Testis (tissue), 5 donors: ENCODE data around the gene WNK4. TPM values are rescaled to one million over a fixed set of nuclear protein-coding genes. Genes with fewer than 3 reads are reported as not detected.
A peak's percentile ranks its signal among the peaks of the same experiment; 100 is the strongest.
"Not testable (repeated sequence)": the region's sequence is repeated elsewhere in the genome, so short reads cannot be mapped to it uniquely, and the experiment has no call there.

Experiments
- DNase-seq: peaks from one replicate; pipeline ENCODE4 v3.0.0-alpha.2; 2019
- H3K27ac ChIP-seq, 2 donors: fragments of 200-600 bp; sonication (generic); one replicate each; pipeline ENCODE4 v1.5.1; 2019
- H3K27me3 ChIP-seq: fragments of 200-600 bp; sonication (generic); one replicate; pipeline ENCODE4 v1.5.1; 2019
- H3K36me3 ChIP-seq: fragments of 200-600 bp; sonication (generic); one replicate; pipeline ENCODE4 v1.5.1; 2017; ENCODE audit warnings: low read depth; ENCODE audit errors: missing control alignments
- H3K4me1 ChIP-seq: fragments of 200-600 bp; sonication (generic); one replicate; pipeline ENCODE4 v1.5.1; 2019
- H3K4me3 ChIP-seq, 2 donors: fragments of 200-600 bp; sonication (generic); one replicate each; pipeline ENCODE4 v1.5.1; 2017 to 2019
- H3K9me3 ChIP-seq: fragments of 200-600 bp; sonication (generic); one replicate; pipeline ENCODE4 v1.5.1; 2017
- POLR2A ChIP-seq: fragments of 450-650 bp; IDR thresholded peaks from one replicate; pipeline ENCODE4 v1.6.1; 2017; ENCODE audit warnings: antibody characterized with exemption, mild to moderate bottlenecking, moderate library complexity
- WGBS, 2 donors: methylation state at CpG; one replicate each; pipeline ENCODE4 v1.1.5; 2018; 5-methylcytosine and 5-hydroxymethylcytosine counted together
- intact Hi-C: fragments of 100-400 bp; cut with DNase I; formaldehyde crosslinking; loops from one replicate; pipeline ENCODE4 v1.15.1; 2023; ENCODE audit warnings: low total_unique reads
- long read RNA-seq, 2 donors: transcript quantifications; one replicate each; lab custom pipeline, GENCODE V29; 2026
- polyA plus RNA-seq: library from polyadenylated mRNA; stranded (reverse); fragments of 350-450 nt; fragmentation: Illumina TruSeq; extraction: RNeasy Lipid Tissue Mini Kit (QIAGEN cat#74804); gene quantifications from one replicate; pipeline ENCODE4 v1.2.3, GENCODE V29; 2014; ENCODE audit warnings: low read depth, low replicate concordance; ENCODE audit not compliant: insufficient read depth
- total RNA-seq, 2 donors: library from RNA; depleted of rRNA; stranded (reverse); fragments of >200 nt; gene quantifications; one replicate each; pipeline ENCODE4 v1.2.3, GENCODE V29; 2016
- TF ChIP-seq, protein P1 (sequence below), 3 experiments: fragments of 450-650 bp in 2 of 3; fragments of 200-600 bp in 1 of 3; sonication (generic) in 1 of 3; IDR thresholded peaks; one replicate each; pipeline ENCODE4 v1.5.1; 2016 to 2019; ENCODE audit warnings: antibody characterized with exemption in 3 of 3, mild to moderate bottlenecking in 2 of 3, moderate library complexity in 1 of 3

The WNK4 gene
- total RNA-seq (1 to 10 TPM; 1.4 to 2.3 TPM), polyA plus RNA-seq (2.8 TPM)
- long read RNA-seq, donor 1, partial matches to known transcripts, result 20 of 20 reads
- long read RNA-seq, donor 1, other reads (novel, unspliced or antisense), result 0 of 20 reads
- long read RNA-seq, donor 2, result 0 reads

DNA sequence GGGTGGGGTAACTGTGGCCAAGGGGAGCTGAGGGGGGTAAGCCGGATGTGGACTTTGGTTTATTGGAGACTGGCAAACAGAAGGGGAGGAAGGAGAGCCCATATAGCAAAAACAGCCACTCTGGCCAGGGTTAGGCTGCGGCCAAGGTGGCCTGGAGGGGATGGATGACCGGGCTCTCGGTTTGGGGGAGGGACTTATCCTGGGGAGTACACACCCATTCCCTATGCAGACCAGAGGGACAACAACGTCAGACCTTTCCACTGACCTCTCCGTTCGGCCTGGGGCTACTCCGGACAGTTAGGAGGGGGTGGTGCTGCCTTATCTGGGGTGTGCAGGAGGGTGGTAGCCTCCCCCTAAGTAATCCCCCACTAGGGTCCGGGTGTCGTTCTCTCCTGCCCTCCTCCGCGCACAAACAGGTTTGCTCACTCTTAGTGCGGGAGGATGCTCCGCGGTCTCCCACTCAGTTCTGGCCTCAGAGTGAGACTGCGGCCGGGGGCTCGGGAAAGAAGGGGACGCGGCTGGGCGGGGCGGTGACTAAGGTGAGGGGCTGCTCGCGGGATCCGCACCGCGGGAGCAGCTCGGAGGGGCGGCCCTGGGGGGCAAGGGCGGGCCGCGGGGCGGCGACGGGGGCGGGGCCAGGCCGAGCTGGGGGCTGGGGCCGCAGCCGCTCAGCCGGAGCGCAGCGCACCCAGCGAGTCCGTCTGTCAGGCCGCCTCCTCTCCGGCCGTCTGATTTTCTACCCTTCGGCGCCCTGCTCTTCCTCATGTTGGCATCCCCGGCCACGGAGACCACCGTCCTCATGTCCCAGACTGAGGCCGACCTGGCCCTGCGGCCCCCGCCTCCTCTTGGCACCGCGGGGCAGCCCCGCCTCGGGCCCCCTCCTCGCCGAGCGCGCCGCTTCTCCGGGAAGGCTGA lies at the start of gene WNK4:
WNK4 (plus strand) TSS at position 675 of the 915 bp plus-strand sequence; CDS start at position 764, 89 bp downstream.
- Histone ChIP-seq H3K4me3 (peak within 1 kb of the TSS; percentile 32 to 43), H3K27me3 (no peaks in the 10 kb centered on the region), H3K36me3 (no peaks in the 10 kb centered on the region), H3K9me3 (no peaks in the 10 kb centered on the region), H3K4me1 (no peaks in the 10 kb centered on the region), H3K27ac (no peak within 1 kb of the TSS)
- WGBS, 2 donors, result 10 to 19% methylated on average over 29 to 65 of the region's 65 CpGs
- no peak for DNase-seq
- no peak for TF ChIP-seq POLR2A
- TF ChIP-seq, protein P1, sequence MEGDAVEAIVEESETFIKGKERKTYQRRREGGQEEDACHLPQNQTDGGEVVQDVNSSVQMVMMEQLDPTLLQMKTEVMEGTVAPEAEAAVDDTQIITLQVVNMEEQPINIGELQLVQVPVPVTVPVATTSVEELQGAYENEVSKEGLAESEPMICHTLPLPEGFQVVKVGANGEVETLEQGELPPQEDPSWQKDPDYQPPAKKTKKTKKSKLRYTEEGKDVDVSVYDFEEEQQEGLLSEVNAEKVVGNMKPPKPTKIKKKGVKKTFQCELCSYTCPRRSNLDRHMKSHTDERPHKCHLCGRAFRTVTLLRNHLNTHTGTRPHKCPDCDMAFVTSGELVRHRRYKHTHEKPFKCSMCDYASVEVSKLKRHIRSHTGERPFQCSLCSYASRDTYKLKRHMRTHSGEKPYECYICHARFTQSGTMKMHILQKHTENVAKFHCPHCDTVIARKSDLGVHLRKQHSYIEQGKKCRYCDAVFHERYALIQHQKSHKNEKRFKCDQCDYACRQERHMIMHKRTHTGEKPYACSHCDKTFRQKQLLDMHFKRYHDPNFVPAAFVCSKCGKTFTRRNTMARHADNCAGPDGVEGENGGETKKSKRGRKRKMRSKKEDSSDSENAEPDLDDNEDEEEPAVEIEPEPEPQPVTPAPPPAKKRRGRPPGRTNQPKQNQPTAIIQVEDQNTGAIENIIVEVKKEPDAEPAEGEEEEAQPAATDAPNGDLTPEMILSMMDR (IDR thresholded peaks at IDR 0.05), result no peak
- intact Hi-C loops, result no loop called here

DNA sequence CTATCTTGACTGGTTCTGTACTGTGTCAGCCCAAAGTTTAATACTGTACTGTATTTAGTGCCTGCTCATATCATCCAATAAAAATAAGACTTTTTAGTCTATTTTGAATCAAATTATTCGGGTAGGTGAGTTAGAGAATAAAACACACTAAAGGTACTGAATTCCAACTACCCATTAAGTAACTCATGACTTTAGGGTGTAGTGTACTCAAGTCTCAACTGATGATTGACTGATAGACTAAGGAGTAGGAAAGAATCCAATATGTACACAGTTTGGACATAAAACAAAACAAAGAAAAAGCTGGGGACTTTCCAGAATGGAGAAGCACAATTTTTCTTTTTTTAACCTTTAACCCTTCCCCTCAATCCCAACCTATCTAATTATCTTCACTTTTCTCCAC lies 39.7 kb upstream of the WNK4 start:
- Histone ChIP-seq H3K9me3 (no peaks in the 10 kb centered on the region), H3K36me3 (no peaks in the 10 kb centered on the region), H3K4me1 (peaks cover 8% of the 10 kb centered on the region), H3K27ac (no peak overlapping the region), H3K4me3 (no peak overlapping the region), H3K27me3 (no peaks in the 10 kb centered on the region)
- WGBS, 2 donors, result 75 to 95% methylated on average over 1 of the region's 1 CpG
- intact Hi-C loops, result no loop called here
- TF ChIP-seq, protein P1 (IDR thresholded peaks at IDR 0.05), result no peak
- no peak for TF ChIP-seq POLR2A
- no peak for DNase-seq

- H3K4me1 ChIP-seq, H3K36me3 ChIP-seq, H3K27me3 ChIP-seq, DNase-seq, H3K4me3 ChIP-seq, H3K27ac ChIP-seq, intact Hi-C loops, H3K9me3 ChIP-seq: not testable (repeated sequence)
- 87 to 95% methylated on average over 11 of the region's 11 CpGs for WGBS, 2 donors
Observed at GRCh38 chr17:42742916-42743315, 37.5 kb upstream of the WNK4 start.

DNA sequence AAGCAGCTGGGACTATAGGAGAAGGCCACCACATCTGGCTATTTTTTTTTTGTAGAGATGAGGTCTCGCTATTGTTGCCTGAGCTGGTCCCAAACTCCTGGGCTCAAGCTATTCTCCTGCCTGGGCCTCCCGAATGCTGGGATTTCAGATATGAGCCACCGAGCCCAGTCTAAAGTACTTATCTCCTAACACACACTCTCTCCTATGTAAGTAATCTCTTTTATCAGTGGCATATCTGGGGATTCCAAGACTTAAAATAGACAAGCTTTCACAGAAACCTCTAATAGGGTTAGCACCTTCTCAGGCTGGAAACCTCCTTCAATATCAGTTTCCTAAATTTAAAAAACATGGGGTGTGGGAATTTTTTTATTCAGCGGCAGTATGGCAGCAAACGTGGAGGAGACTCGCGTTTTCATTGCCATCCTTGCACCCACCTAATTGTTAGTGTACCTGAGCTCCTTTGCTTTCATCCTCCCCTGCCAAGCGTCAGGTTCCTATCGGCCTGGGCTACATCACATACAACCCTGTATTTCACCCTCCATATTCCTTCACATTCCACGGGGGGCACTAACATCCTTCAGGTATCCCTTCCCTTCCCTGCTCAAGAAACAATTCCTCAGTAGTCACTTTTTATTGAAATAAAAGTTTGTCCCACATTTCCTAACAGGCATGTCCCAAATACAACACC lies 36.7 kb upstream of the WNK4 start:
- H3K36me3 ChIP-seq, result no peaks in the 10 kb centered on the region
- peak overlapping the region; percentile 85 to 91 for H3K4me3 ChIP-seq
- intact Hi-C loops, result no loop called here
- no peaks in the 10 kb centered on the region for H3K9me3 ChIP-seq
- peak overlapping the region; percentile 94 to 96 for H3K27ac ChIP-seq
- TF ChIP-seq, protein P1 (IDR thresholded peaks at IDR 0.05), result no peak
- TF ChIP-seq POLR2A, result no peak
- H3K4me1 ChIP-seq, result peaks cover 14% of the 10 kb centered on the region
- WGBS, 2 donors, result 30 to 35% methylated on average over 10 of the region's 10 CpGs
- no peaks in the 10 kb centered on the region for H3K27me3 ChIP-seq
- DNase-seq, result no peak

DNA sequence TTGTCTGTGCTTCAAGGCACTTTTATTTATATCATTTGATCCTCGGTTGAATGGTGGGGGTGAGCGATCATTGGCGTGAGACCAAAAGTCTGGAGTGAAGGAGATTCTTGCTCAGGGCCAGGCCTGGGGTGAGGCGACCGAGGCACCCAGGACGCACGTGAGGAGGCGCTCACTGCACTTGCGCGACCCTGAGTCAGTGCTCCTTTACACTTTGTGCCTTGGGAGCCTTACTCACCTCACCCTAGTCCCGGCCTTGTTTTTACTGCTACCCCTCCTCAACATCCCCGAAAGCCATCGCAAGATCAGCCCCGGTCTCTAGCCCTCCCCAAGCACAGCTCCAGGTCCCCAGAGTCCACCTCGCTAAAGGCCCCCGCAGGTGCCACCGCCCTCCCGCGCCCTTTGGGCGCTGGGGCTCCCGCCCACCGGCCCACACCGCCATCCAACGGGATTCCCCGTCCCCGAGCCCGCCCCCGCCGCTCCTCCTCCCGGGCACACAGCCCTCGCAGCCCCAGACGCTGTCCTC lies 36.1 kb upstream of the WNK4 start:
- intact Hi-C loops, result no loop called here
- H3K4me3 ChIP-seq, result peak overlapping the region; percentile 85 to 91

More for the DNA sequence above, 36.1 kb upstream of the WNK4 start:
- peak; percentile 82 for DNase-seq
- TF ChIP-seq, protein P1 (IDR thresholded peaks at IDR 0.05), result no peak
- TF ChIP-seq POLR2A, result no peak
- H3K36me3 ChIP-seq, result no peaks in the 10 kb centered on the region
- no peaks in the 10 kb centered on the region for H3K27me3 ChIP-seq
- no peaks in the 10 kb centered on the region for H3K9me3 ChIP-seq
- H3K27ac ChIP-seq, result peak overlapping the region; percentile 94 to 96
- WGBS, 2 donors, result 2% methylated on average over 15 to 32 of the region's 32 CpGs
- peaks cover 18% of the 10 kb centered on the region for H3K4me1 ChIP-seq
